ENCODE measurements around the gene PPIL1. TPM values are rescaled to one million over a fixed set of nuclear protein-coding genes. Genes with fewer than 3 reads are reported as not detected.

Gene PPIL1
- total and polyA plus RNA-seq, 2 of the 4 experiments (the other 2 are of a cell fraction), result 28.4 to 58.4 TPM

- no TSS peak for BruUV-seq (replicated peaks)
- peaks cover 3% of the 10 kb centered on the region for H3K9me3 ChIP-seq (ENCODE audit: control insufficient read depth, insufficient read depth, low read length)
- DNase-seq, result no peak
- H2AFZ ChIP-seq (replicated peaks; ENCODE audit: low read length, poor library complexity), result no peak overlapping the region
- ATAC-seq (ENCODE audit: low read depth), result no peak
- no peak overlapping the region for H3K18ac ChIP-seq (ENCODE audit: low read depth, low read length)
- no peak overlapping the region; the same call in 1 of the 2 replicates for H4K91ac ChIP-seq (ENCODE audit: insufficient read depth, low read depth, low read length)
- no peak overlapping the region for H2BK15ac ChIP-seq (ENCODE audit: low read depth, low read length)
- H2BK20ac ChIP-seq (ENCODE audit: low read depth, low read length), result no peak overlapping the region
- WGBS, 2 experiments (ENCODE audit: extremely low coverage in 2 of 2, insufficient read length in 1 of 2), result 90% methylated on average over 2 of the region's 10 CpGs; no CpG with 5 or more reads in 1 of the 2 experiments
- dilution Hi-C loops (cut with HindIII; ENCODE audit: low sequenced_read_pairs, unreplicated experiment) (no loop called here), in situ Hi-C loops (cut with MboI; ENCODE audit: low sequenced_read_pairs) (no loop called here), intact Hi-C loops (cut with micrococcal nuclease) (no loop called here)
- peak overlapping the region; percentile 34; the same call in 1 of the 2 replicates for H2BK120ac ChIP-seq (ENCODE audit: low read depth, low read length)
- no peak overlapping the region for H3K4me2 ChIP-seq (ENCODE audit: low read depth, low read length)
- H3K27ac ChIP-seq (ENCODE audit: insufficient read depth, low read length), result no peak overlapping the region
- H3K56ac ChIP-seq (ENCODE audit: extremely low read depth, insufficient read depth, low read length), result no peak overlapping the region
- peaks cover 7% of the 10 kb centered on the region for H3K36me3 ChIP-seq (ENCODE audit: control insufficient read depth, insufficient read depth, low read length)
- no peak overlapping the region for H2AK9ac ChIP-seq (replicated peaks; ENCODE audit: low read depth, low read length, poor library complexity)
- H2AK5ac ChIP-seq (ENCODE audit: low read depth, low read length), result no peak overlapping the region; the same call in 1 of the 2 replicates
- ChIA-PET CTCF (no interaction called here), POLR2A (ENCODE audit: unreplicated experiment) (no interaction called here)
- peaks cover 3% of the 10 kb centered on the region; the same call in 1 of the 2 replicates for H4K20me1 ChIP-seq (ENCODE audit: insufficient read depth, low read length)
- no peak overlapping the region for H3K9ac ChIP-seq (ENCODE audit: low read depth, low read length)
- H3K14ac ChIP-seq (replicated peaks; ENCODE audit: low read depth, low read length), result no peak overlapping the region
- H3K4me1 ChIP-seq (ENCODE audit: control insufficient read depth, insufficient read depth, low read length), result peaks cover 10% of the 10 kb centered on the region
- H3K4ac ChIP-seq (ENCODE audit: low read depth, low read length), result peak overlapping the region; percentile 47; the same call in 1 of the 2 replicates
- H3K23ac ChIP-seq (ENCODE audit: low read depth, low read length), result no peak overlapping the region
- peaks cover 21 to 64% of the 10 kb centered on the region in 2 experiments for H3K79me1 ChIP-seq (ENCODE audit: low read depth in 1 of 2, low read length in 2 of 2)
- peaks cover 33% of the 10 kb centered on the region for H3K9me1 ChIP-seq (ENCODE audit: insufficient read depth, low read length)
- H4K8ac ChIP-seq (ENCODE audit: low read depth in 2 of 2, low read length in 2 of 2), result no peak overlapping the region
- no peak overlapping the region for H2BK5ac ChIP-seq (ENCODE audit: low read depth, low read length, poor library complexity, severe bottlenecking)
- H4K5ac ChIP-seq (ENCODE audit: low read depth, low read length), result no peak overlapping the region
- no peak for TF ChIP-seq USF2 (IDR thresholded peaks at IDR 0.05; ENCODE audit: low read depth, low read length)
- no peak for TF ChIP-seq RAD21 (IDR thresholded peaks at IDR 0.05; ENCODE audit: low read length)
- TF ChIP-seq MAFK (IDR thresholded peaks at IDR 0.05; ENCODE audit: low read depth, low read length), result no peak
- TF ChIP-seq CHD1 (IDR thresholded peaks at IDR 0.05; ENCODE audit: low read depth, low read length), result no peak
- no peak for TF ChIP-seq NFE2L2 (IDR thresholded peaks at IDR 0.05; ENCODE audit: low read depth, low read length)
- no peak for TF ChIP-seq SMC3 (IDR thresholded peaks at IDR 0.05; ENCODE audit: low read depth, low read length)
- TF ChIP-seq MAZ (IDR thresholded peaks at IDR 0.05; ENCODE audit: borderline replicate concordance, low read depth, low read length), result no peak
- TF ChIP-seq BHLHE40 (IDR thresholded peaks at IDR 0.05; ENCODE audit: low read depth, low read length), result no peak
- no peak for TF ChIP-seq MXI1 (IDR thresholded peaks at IDR 0.05; ENCODE audit: borderline replicate concordance, low read depth, low read length)
- TF ChIP-seq CTCF (conservative IDR thresholded peaks at IDR 0.05; ENCODE audit: low read depth, low read length), result no peak
- no peak for TF ChIP-seq CEBPB (IDR thresholded peaks at IDR 0.05; ENCODE audit: low read depth, low read length)
- TF ChIP-seq RCOR1 (IDR thresholded peaks at IDR 0.05; ENCODE audit: insufficient replicate concordance, low read length), result no peak
- TF ChIP-seq FOS (IDR thresholded peaks at IDR 0.05; ENCODE audit: low read depth, low read length), result no peak
- TF ChIP-seq RFX5 (IDR thresholded peaks at IDR 0.05; ENCODE audit: low read depth, low read length), result no peak
- TF ChIP-seq POLR2A (IDR thresholded peaks at IDR 0.05; ENCODE audit: low read depth, low read length), result no peak
- no peak for TF ChIP-seq ELK1 (IDR thresholded peaks at IDR 0.05; ENCODE audit: borderline replicate concordance, low read depth, low read length)
- no peak overlapping the region for H3K4me3 ChIP-seq (ENCODE audit: insufficient read depth, low read depth, low read length)
- no peaks in the 10 kb centered on the region for H3K27me3 ChIP-seq (ENCODE audit: control insufficient read depth, insufficient read depth, low read length)
Measured at GRCh38 chr6:36855750-36856149, 18.9 kb downstream of the PPIL1 start.

Data from IMR-90 (cell line).